ENCODE data around the gene AKT1S1. TPM values are rescaled to one million over a fixed set of nuclear protein-coding genes. Genes with fewer than 3 reads are reported as not detected.

Gene AKT1S1
- total RNA-seq, 3 donors from 2014 or later (not counting 1 experiment from before 2014, with no cell fraction given): 12.8 to 17.8 (median 16.1) TPM

- Mint-ChIP-seq H3K9me3 (no peaks in the 10 kb centered on the region), H3K36me3 (no peaks in the 10 kb centered on the region), H3K27ac (no peak overlapping the region), H3K27me3 (ENCODE audit: low read depth in 2 of 2) (no peaks in the 10 kb centered on the region), H3K4me1 (peaks cover 0 to 7% of the 10 kb centered on the region in 2 donors), H3K4me3 (no peak overlapping the region)
- Histone ChIP-seq H3K36me3 (ENCODE audit: control insufficient read depth, insufficient read depth, low read length) (peaks cover 50% of the 10 kb centered on the region), H3K9me3 (ENCODE audit: control insufficient read depth, insufficient read depth, low read length) (no peaks in the 10 kb centered on the region), H3K27ac (ENCODE audit: low read length) (no peak overlapping the region), H3K4me3 (ENCODE audit: low read length) (no peak overlapping the region), H3K27me3 (ENCODE audit: control insufficient read depth, insufficient read depth, low read length) (no peaks in the 10 kb centered on the region), H3K4me1 (ENCODE audit: control insufficient read depth, insufficient read depth, low read length) (peaks cover 4% of the 10 kb centered on the region)
- WGBS (ENCODE audit: insufficient coverage): 88% methylated on average over 3 of the region's 3 CpGs
- TF ChIP-seq, protein P1, sequence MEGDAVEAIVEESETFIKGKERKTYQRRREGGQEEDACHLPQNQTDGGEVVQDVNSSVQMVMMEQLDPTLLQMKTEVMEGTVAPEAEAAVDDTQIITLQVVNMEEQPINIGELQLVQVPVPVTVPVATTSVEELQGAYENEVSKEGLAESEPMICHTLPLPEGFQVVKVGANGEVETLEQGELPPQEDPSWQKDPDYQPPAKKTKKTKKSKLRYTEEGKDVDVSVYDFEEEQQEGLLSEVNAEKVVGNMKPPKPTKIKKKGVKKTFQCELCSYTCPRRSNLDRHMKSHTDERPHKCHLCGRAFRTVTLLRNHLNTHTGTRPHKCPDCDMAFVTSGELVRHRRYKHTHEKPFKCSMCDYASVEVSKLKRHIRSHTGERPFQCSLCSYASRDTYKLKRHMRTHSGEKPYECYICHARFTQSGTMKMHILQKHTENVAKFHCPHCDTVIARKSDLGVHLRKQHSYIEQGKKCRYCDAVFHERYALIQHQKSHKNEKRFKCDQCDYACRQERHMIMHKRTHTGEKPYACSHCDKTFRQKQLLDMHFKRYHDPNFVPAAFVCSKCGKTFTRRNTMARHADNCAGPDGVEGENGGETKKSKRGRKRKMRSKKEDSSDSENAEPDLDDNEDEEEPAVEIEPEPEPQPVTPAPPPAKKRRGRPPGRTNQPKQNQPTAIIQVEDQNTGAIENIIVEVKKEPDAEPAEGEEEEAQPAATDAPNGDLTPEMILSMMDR (IDR thresholded peaks at IDR 0.05): no peak
- DNase-seq (no peak), ATAC-seq (no peak)
- intact Hi-C loops (cut with micrococcal nuclease): no loop called here
Observed at GRCh38 chr19:49884760-49885159, 7.6 kb upstream of the AKT1S1 start.

GRCh38 chr19:49884109-49884508, 7.0 kb upstream of the AKT1S1 start:
- H3K9me3 Mint-ChIP-seq: no peaks in the 10 kb centered on the region
- intact Hi-C loops (cut with micrococcal nuclease): no loop called here
- TF ChIP-seq, protein P1 (IDR thresholded peaks at IDR 0.05): no peak
- no peaks in the 10 kb centered on the region for H3K36me3 Mint-ChIP-seq
- peaks cover 52% of the 10 kb centered on the region for H3K36me3 ChIP-seq (ENCODE audit: control insufficient read depth, insufficient read depth, low read length)
- no peaks in the 10 kb centered on the region for H3K27me3 Mint-ChIP-seq (ENCODE audit: low read depth in 2 of 2)
- H3K4me1 Mint-ChIP-seq: peaks cover 0 to 4% of the 10 kb centered on the region in 2 donors
- H3K27ac ChIP-seq (ENCODE audit: low read length): no peak overlapping the region
- H3K27me3 ChIP-seq (ENCODE audit: control insufficient read depth, insufficient read depth, low read length): no peaks in the 10 kb centered on the region
- no peaks in the 10 kb centered on the region for H3K9me3 ChIP-seq (ENCODE audit: control insufficient read depth, insufficient read depth, low read length)
- ATAC-seq: no peak
- no peaks in the 10 kb centered on the region for H3K4me1 ChIP-seq (ENCODE audit: control insufficient read depth, insufficient read depth, low read length)
- H3K27ac Mint-ChIP-seq: no peak overlapping the region
- DNase-seq: no peak
- 96% methylated on average over 18 of the region's 18 CpGs for WGBS (ENCODE audit: insufficient coverage)
- H3K4me3 Mint-ChIP-seq: no peak overlapping the region
- no peak overlapping the region for H3K4me3 ChIP-seq (ENCODE audit: low read length)

DNA sequence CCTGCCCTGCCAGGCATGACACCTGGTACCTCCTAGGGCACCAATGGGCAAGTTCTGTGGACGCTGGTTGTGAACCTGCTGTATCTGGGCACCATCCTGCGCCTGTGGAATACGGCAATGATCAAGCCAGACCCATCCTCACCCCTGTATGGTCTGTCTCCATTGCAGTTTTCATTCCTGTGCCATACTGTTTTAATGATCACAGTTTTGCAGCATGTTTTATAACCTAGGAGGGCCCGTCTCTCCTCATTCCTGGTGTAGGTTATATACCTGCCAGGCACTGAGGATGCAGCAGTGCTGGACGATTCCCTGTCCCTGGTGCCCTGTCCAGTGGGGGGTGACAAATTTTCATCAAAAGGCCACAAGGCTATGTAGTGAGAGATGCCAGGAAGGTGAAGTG, 5.9 kb upstream of the AKT1S1 start:
- H3K4me3 ChIP-seq (ENCODE audit: low read length): no peak overlapping the region
- Mint-ChIP-seq H3K4me3 (no peak overlapping the region), H3K4me1 (peaks cover 10 to 13% of the 10 kb centered on the region in 2 donors), H3K27me3 (ENCODE audit: low read depth in 2 of 2) (no peaks in the 10 kb centered on the region), H3K36me3 (no peaks in the 10 kb centered on the region), H3K27ac (no peak overlapping the region), H3K9me3 (no peaks in the 10 kb centered on the region)
- 97% methylated on average over 5 of the region's 5 CpGs for WGBS (ENCODE audit: insufficient coverage)
- TF ChIP-seq, protein P1 (IDR thresholded peaks at IDR 0.05): no peak
- H3K27ac ChIP-seq (ENCODE audit: low read length): no peak overlapping the region
- peaks cover 53% of the 10 kb centered on the region for H3K36me3 ChIP-seq (ENCODE audit: control insufficient read depth, insufficient read depth, low read length)
- intact Hi-C loops (cut with micrococcal nuclease): no loop called here
- DNase-seq (no peak), ATAC-seq (no peak)
- no peaks in the 10 kb centered on the region for H3K9me3 ChIP-seq (ENCODE audit: control insufficient read depth, insufficient read depth, low read length)
- no peaks in the 10 kb centered on the region for H3K27me3 ChIP-seq (ENCODE audit: control insufficient read depth, insufficient read depth, low read length)
- peaks cover 8% of the 10 kb centered on the region for H3K4me1 ChIP-seq (ENCODE audit: control insufficient read depth, insufficient read depth, low read length)

DNA sequence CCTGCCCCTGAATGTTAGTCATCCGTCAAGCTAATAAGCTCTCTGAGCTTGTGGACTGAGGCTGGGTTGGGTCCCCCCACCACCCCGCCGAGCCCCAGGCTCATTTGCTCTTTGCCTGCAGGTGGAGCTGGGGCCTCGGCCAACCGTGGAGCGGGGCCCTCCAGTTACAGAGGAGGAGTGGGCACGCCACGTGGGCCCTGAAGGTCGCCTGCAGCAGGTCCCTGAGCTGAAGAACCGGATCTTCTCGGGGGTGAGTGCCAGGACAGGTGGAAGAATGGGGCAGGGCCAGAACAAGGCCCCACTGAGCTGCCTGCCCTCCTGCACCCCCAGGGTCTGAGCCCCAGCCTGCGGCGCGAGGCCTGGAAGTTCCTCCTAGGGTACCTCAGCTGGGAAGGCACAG, 5.5 kb upstream of the AKT1S1 start:
- TF ChIP-seq, protein P1 (IDR thresholded peaks at IDR 0.05): no peak
- Histone ChIP-seq H3K4me3 (ENCODE audit: low read length) (no peak overlapping the region), H3K27ac (ENCODE audit: low read length) (no peak overlapping the region), H3K36me3 (ENCODE audit: control insufficient read depth, insufficient read depth, low read length) (peaks cover 53% of the 10 kb centered on the region), H3K4me1 (ENCODE audit: control insufficient read depth, insufficient read depth, low read length) (peaks cover 10% of the 10 kb centered on the region), H3K27me3 (ENCODE audit: control insufficient read depth, insufficient read depth, low read length) (no peaks in the 10 kb centered on the region), H3K9me3 (ENCODE audit: control insufficient read depth, insufficient read depth, low read length) (no peaks in the 10 kb centered on the region)
- WGBS (ENCODE audit: insufficient coverage): 96% methylated on average over 14 of the region's 14 CpGs
- no peaks in the 10 kb centered on the region for H3K27me3 Mint-ChIP-seq (ENCODE audit: low read depth in 2 of 2)
- H3K4me1 Mint-ChIP-seq: peaks cover 12 to 17% of the 10 kb centered on the region in 2 donors
- H3K27ac Mint-ChIP-seq: no peak overlapping the region
- intact Hi-C loops (cut with micrococcal nuclease): no loop called here
- H3K4me3 Mint-ChIP-seq: no peak overlapping the region
- ATAC-seq: no peak
- no peaks in the 10 kb centered on the region for H3K9me3 Mint-ChIP-seq
- no peaks in the 10 kb centered on the region for H3K36me3 Mint-ChIP-seq
- DNase-seq: no peak

All from natural killer cell (primary cell).